Right atrium auricular region (tissue), 2 donors: ENCODE results near the gene PITX2. TPM values are rescaled to one million over a fixed set of nuclear protein-coding genes. Genes with fewer than 3 reads are reported as not detected.

Experiments
- DNase-seq: peaks from one replicate; pipeline ENCODE4 v3.0.0-alpha.2; 2019; ENCODE audit warnings: low spot score
- H3K27ac ChIP-seq, 2 donors: fragments of 200-600 bp; sonication (generic); 1 replicate in 1 of 2; 2 replicates in 1 of 2; pipeline ENCODE4 v1.5.1; 2016 to 2019
- H3K27me3 ChIP-seq, 2 donors: fragments of 200-600 bp; sonication (generic); one replicate each; pipeline versions ENCODE4 v1.5.1 to v1.6.0; 2017 to 2019
- H3K36me3 ChIP-seq: fragments of 200-600 bp; sonication (generic); one replicate; pipeline ENCODE4 v1.5.1; 2016
- H3K4me1 ChIP-seq, 2 donors: fragments of 200-600 bp; sonication (generic); one replicate each; pipeline versions ENCODE4 v1.5.1 to v1.6.0; 2017 to 2019
- H3K4me3 ChIP-seq, 2 donors: fragments of 200-600 bp; sonication (generic); 1 replicate in 1 of 2; 2 replicates in 1 of 2; pipeline ENCODE4 v1.5.1; 2017 to 2019; ENCODE audit warnings: mild to moderate bottlenecking in 1 of 2, moderate library complexity in 1 of 2
- H3K9me3 ChIP-seq, 2 donors: fragments of 200-600 bp; sonication (generic); one replicate each; pipeline ENCODE4 v1.5.1; 2019
- total RNA-seq, 2 donors: library from RNA; depleted of rRNA; stranded (reverse); fragments of >200 nt; gene quantifications; one replicate each; pipeline ENCODE4 v1.1.0, GENCODE V29; 2016
- TF ChIP-seq, protein P1 (sequence below), 2 donors: fragments of 200-600 bp; sonication (generic); IDR thresholded peaks; one replicate each; pipeline ENCODE4 v1.5.1; 2019; ENCODE audit warnings: antibody characterized with exemption in 2 of 2

Gene PITX2
- total RNA-seq, 2 donors from 2014 or later: 0.24 to 25.4 TPM

DNA sequence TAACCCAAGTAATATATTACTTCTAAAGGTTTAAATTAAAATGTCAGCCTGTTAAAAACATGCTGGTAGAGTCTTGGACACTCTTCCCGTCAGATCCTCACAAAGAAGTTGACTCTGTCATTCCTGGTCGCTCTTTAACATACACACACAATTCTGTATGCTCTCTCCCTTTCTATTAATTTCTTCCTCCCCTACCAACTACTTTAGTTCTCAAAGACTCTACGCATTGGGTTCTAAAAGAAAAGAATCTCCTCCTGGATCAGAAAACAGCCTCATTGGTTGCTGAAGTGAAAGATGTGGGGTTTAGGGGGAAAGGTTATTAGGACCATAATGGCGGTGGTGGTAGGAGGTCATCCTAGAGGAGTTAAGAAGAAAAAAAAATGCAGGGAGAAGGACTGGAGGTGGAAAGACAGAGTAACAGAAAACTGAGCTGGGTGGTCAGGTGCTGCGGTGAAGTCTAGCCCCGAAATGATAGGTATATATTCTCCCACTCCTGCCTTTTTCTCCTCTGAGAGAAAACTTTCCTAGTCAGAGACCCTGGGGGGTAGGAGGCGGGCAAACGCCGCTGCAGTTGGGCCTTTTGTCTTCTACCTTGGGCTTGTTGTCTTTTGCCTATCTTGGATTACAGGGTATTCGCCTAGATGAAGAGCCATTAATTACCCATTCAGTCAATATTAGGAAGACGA lies 5.2 kb upstream of the PITX2 start:
- Histone ChIP-seq H3K27ac (no peak overlapping the region), H3K9me3 (no peaks in the 10 kb centered on the region), H3K36me3 (no peaks in the 10 kb centered on the region), H3K4me3 (no peak overlapping the region), H3K4me1 (peaks cover 0 to 24% of the 10 kb centered on the region in 2 donors), H3K27me3 (peaks cover 24 to 43% of the 10 kb centered on the region in 2 donors)
- no peak for DNase-seq
- TF ChIP-seq, protein P1, sequence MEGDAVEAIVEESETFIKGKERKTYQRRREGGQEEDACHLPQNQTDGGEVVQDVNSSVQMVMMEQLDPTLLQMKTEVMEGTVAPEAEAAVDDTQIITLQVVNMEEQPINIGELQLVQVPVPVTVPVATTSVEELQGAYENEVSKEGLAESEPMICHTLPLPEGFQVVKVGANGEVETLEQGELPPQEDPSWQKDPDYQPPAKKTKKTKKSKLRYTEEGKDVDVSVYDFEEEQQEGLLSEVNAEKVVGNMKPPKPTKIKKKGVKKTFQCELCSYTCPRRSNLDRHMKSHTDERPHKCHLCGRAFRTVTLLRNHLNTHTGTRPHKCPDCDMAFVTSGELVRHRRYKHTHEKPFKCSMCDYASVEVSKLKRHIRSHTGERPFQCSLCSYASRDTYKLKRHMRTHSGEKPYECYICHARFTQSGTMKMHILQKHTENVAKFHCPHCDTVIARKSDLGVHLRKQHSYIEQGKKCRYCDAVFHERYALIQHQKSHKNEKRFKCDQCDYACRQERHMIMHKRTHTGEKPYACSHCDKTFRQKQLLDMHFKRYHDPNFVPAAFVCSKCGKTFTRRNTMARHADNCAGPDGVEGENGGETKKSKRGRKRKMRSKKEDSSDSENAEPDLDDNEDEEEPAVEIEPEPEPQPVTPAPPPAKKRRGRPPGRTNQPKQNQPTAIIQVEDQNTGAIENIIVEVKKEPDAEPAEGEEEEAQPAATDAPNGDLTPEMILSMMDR (IDR thresholded peaks at IDR 0.05): no peak

DNA sequence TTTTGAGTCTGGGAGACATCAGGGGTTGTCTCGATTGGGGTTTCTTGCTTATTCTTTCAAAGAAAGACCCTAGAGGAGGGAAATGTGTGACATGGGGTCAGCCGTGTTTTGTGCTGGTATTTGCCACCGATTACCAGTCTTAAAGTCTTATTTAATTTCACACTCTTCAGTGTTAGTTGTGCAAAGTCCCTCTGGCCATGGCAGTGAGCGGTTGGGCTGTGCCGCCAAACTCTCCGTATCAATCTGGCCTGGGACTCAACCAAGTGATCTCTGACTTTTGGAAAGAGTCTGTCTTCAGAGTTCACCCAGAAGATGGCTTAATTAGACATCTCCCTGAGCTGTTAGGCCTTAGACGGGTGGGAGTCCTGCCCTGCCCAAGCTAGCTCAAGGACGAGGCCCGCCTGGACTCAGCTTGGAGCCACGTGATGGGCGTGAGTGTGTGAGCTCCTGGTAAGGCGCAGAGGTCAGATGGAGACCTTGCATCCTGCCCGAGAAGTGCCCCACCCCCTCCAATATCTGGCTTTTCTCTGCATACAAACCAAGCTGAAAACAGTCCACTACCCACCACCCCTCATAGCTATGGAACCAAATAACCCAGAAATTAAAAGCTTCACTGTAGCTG lies 3.8 kb upstream of the PITX2 start:
- no peak for DNase-seq
- Histone ChIP-seq H3K36me3 (no peaks in the 10 kb centered on the region), H3K27ac (no peak overlapping the region), H3K4me3 (no peak overlapping the region), H3K9me3 (no peaks in the 10 kb centered on the region), H3K4me1 (peaks cover 0 to 25% of the 10 kb centered on the region in 2 donors), H3K27me3 (peaks cover 16 to 33% of the 10 kb centered on the region in 2 donors)
- TF ChIP-seq, protein P1 (IDR thresholded peaks at IDR 0.05): no peak

DNA sequence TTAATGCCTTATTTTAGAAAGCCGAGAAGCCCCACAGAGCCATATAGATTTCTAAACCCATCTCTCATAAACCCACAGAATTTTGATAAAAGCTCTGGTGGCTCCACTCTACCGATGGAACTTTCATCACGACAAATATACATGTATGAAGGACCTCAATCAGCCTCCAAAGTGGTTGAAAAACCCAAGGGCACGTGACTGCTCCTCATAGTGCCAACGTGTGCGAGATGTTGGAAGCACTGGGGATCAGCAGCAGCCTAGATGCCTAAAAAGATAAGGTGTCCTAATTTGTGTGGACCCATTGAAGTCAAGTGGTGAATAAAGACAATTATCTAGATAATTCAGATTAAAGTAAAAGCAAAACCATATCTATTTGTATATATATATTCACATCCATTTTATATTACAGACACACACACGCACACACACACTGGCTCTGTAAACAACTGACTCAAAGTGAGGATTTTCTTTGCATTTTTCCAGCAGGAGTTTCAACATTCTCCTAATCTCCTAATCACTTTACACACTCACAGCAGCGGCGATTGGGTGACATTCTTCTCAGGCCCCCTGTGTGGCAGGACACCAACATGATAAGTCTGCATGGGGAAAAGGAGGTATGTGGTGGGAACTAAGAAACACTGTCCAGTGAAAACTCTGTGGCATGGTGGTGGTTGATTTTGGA lies 2.8 kb upstream of the PITX2 start:
- Histone ChIP-seq H3K36me3 (no peaks in the 10 kb centered on the region), H3K4me3 (no peak overlapping the region), H3K4me1 (peaks cover 0 to 25% of the 10 kb centered on the region in 2 donors), H3K9me3 (no peaks in the 10 kb centered on the region), H3K27ac (no peak overlapping the region), H3K27me3 (peaks cover 16 to 33% of the 10 kb centered on the region in 2 donors)
- no peak for DNase-seq
- TF ChIP-seq, protein P1 (IDR thresholded peaks at IDR 0.05): no peak

DNA sequence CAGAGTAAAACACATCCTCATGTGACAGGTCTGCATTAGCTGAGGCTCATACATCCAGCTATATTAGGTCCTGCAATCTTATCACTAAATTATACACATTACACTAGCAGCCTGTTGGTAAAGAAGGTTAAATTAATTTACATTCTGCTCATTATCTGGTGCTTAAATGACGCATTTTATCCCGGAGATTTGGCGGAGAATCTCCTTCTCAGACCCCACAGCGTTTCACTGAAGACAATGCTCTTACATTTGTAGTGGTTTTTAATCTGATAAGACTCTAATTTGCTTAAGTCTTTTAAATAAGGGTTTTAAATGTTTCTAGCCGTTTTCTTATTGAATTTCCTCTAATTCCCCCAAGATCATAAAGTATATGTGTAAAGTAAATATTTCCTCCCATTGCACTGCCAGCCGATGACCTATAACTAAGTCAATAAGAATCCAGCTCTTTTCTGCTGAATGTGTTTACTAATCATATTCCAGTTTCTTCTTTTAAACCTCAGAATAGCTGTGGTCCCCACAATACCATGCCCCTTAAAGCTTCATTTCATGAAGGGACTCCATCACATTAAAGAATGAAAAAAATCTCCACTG lies 2.1 kb upstream of the PITX2 start:
- TF ChIP-seq, protein P1 (IDR thresholded peaks at IDR 0.05): no peak
- no peak for DNase-seq
- no peaks in the 10 kb centered on the region for H3K36me3 ChIP-seq
- H3K27ac ChIP-seq: no peak overlapping the region
- peaks cover 0 to 24% of the 10 kb centered on the region in 2 donors for H3K4me1 ChIP-seq
- H3K9me3 ChIP-seq: no peaks in the 10 kb centered on the region
- H3K27me3 ChIP-seq: peaks cover 16 to 27% of the 10 kb centered on the region in 2 donors
- H3K4me3 ChIP-seq: no peak overlapping the region

DNA sequence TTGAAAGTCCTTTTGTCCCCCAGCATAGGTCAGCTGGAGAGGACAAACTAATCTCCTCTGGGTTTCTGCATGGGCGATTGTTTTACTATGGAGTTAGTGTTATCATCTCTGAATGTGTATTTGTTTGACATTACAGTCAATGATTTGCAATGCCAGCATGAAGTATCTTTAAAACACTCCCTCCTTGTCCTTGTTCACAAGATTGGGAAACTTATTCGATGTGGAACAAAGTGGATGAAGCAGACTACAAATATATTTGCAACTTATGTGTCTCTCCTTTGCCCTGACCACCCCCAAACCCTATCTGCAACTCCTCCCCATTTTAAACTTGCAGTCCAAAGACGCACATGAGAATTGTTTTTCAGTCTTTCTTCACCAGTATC lies 1.5 kb upstream of the PITX2 start:
- Histone ChIP-seq H3K36me3 (no peaks in the 10 kb centered on the region), H3K27me3 (peaks cover 16 to 21% of the 10 kb centered on the region in 2 donors), H3K27ac (no peak overlapping the region), H3K4me3 (no peak overlapping the region), H3K9me3 (no peaks in the 10 kb centered on the region), H3K4me1 (peaks cover 0 to 24% of the 10 kb centered on the region in 2 donors)
- no peak for DNase-seq
- TF ChIP-seq, protein P1 (IDR thresholded peaks at IDR 0.05): no peak
